VCaP (cell line): ENCODE data around the gene OGA.

Source experiments
- H3K27ac ChIP-seq: fragments of 450-650 bp; 2 replicates; pipeline ENCODE4 v1.5.1; 2017
- CTCF ChIP-seq: fragments of 450-650 bp; conservative IDR thresholded peaks from 2 replicates; pipeline ENCODE4 v1.5.1; 2017; ENCODE audit warnings: mild to moderate bottlenecking, moderate library complexity

The OGA gene

GRCh38 chr10:101745074-101745696 lies 73.1 kb downstream of the OGA start:
- no peak for TF ChIP-seq CTCF

GRCh38 chr10:101744267-101744666 lies 74.0 kb downstream of the OGA start:
- no peak overlapping the region for H3K27ac ChIP-seq

More at GRCh38 chr10:101745074-101745696, 73.1 kb downstream of the OGA start:
- no peak overlapping the region for H3K27ac ChIP-seq

GRCh38 chr10:101741938-101742337 lies 76.3 kb downstream of the OGA start:
- no peak for TF ChIP-seq CTCF

More at GRCh38 chr10:101744267-101744666, 74.0 kb downstream of the OGA start:
- TF ChIP-seq CTCF, result no peak

GRCh38 chr10:101736666-101737065 lies 81.6 kb downstream of the OGA start:
- H3K27ac ChIP-seq, result no peak overlapping the region
- no peak for TF ChIP-seq CTCF

More at GRCh38 chr10:101741938-101742337, 76.3 kb downstream of the OGA start:
- no peak overlapping the region for H3K27ac ChIP-seq
